NK-92 (cell line): Measurements from ENCODE around the gene SPAG17.
"Not testable (repeated sequence)": the region's sequence is repeated elsewhere in the genome, so short reads cannot be mapped to it uniquely, and the experiment has no call there.

Experiments
- DNase-seq: peaks from one replicate; lab custom pipeline; 2025; ENCODE audit not compliant: unreplicated experiment; lab: John Stamatoyannopoulos, UW

SPAG17 gene

GRCh38 chr1:117985239-117985638 is 199.8 kb downstream of the SPAG17 start:
- no peak for DNase-seq

- no peak for DNase-seq
These were observed 203.4 kb downstream of the SPAG17 start for GRCh38 chr1:117981455-117982192.

- DNase-seq, result no peak
These were observed 208.6 kb downstream of the SPAG17 start for GRCh38 chr1:117976381-117976780.

GRCh38 chr1:117971777-117972176 is 213.3 kb downstream of the SPAG17 start:
- DNase-seq, result no peak

GRCh38 chr1:117970252-117970651 is 214.8 kb downstream of the SPAG17 start:
- DNase-seq, result no peak

- DNase-seq, result no peak
These were observed 217.1 kb downstream of the SPAG17 start for GRCh38 chr1:117967881-117968280.

GRCh38 chr1:117967477-117967876 is 217.6 kb downstream of the SPAG17 start:
- DNase-seq, result no peak

GRCh38 chr1:117964290-117965038 is 220.6 kb downstream of the SPAG17 start:
- no peak for DNase-seq

- DNase-seq, result no peak
These were observed 225.7 kb downstream of the SPAG17 start for GRCh38 chr1:117959364-117959763.

- no peak for DNase-seq
These were observed 232.6 kb downstream of the SPAG17 start for GRCh38 chr1:117952386-117952785.

- DNase-seq, result no peak
These were observed 242.7 kb downstream of the SPAG17 start for GRCh38 chr1:117942293-117942692.

GRCh38 chr1:117933769-117934168 is 251.3 kb downstream of the SPAG17 start:
- DNase-seq, result no peak

- DNase-seq, result no peak
These were observed 252.5 kb downstream of the SPAG17 start for GRCh38 chr1:117932576-117932975.

- no peak for DNase-seq
These were observed 254.5 kb downstream of the SPAG17 start for GRCh38 chr1:117930484-117930883.

- DNase-seq, result no peak
These were observed 254.9 kb downstream of the SPAG17 start for GRCh38 chr1:117930173-117930447.

GRCh38 chr1:117929343-117930172 is 255.5 kb downstream of the SPAG17 start, which contains the start of the genes GDAP2 and WDR3:
TSS of gene GDAP2 (minus strand) at chr1:117929621. CDS start at chr1:117920357, 9,264 bp downstream.
TSS of gene WDR3 (plus strand) at chr1:117929739. CDS start at chr1:117933320, 3,581 bp downstream.
- DNase-seq, result peak; percentile 88

- no peak for DNase-seq
These were observed 256.1 kb downstream of the SPAG17 start for GRCh38 chr1:117928881-117929342.

GRCh38 chr1:117925981-117926380 is 259.0 kb downstream of the SPAG17 start:
- no peak for DNase-seq

GRCh38 chr1:117922717-117923116 is 262.3 kb downstream of the SPAG17 start:
- DNase-seq, result not testable (repeated sequence)

- no peak for DNase-seq
These were observed 263.0 kb downstream of the SPAG17 start for GRCh38 chr1:117921991-117922390.

- no peak for DNase-seq
These were observed 265.7 kb downstream of the SPAG17 start for GRCh38 chr1:117919376-117919775.
